ENCODE measurements around the gene HLA-DOA. TPM values are rescaled to one million over a fixed set of nuclear protein-coding genes. Genes with fewer than 3 reads are reported as not detected.
A peak's percentile ranks its signal among the peaks of the same experiment; 100 is the strongest.

HLA-DOA gene
- total RNA-seq, 1 experiment from 2014 or later = not detected

DNA sequence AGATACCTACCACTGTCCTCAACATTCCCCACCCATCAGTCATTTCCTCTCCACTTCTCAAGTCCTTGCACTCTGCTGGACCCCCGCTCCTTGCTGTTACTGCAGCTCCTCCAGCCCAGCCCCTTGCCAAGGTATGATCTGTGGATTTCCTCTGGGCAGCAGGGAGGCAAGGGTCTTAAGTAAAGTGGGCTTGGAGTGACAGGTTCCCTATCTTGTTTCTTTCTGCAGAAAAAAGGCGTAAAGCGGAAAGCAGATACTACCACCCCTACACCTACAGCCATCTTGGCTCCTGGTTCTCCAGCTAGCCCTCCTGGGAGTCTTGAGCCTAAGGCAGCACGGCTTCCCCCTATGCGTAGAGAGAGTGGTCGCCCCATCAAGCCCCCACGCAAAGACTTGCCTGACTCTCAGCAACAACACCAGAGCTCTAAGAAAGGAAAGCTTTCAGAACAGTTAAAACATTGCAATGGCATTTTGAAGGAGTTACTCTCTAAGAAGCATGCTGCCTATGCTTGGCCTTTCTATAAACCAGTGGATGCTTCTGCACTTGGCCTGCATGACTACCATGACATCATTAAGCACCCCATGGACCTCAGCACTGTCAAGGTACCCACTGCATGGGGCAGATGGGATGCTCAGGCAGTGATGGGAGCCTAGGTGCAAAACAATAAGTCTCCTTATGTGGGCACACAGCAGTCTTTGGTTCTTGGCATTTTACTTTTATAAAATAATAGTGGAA lies 32.9 kb downstream of the HLA-DOA start:
- H3K36me3 Mint-ChIP-seq (ENCODE audit: insufficient read depth, unreplicated experiment) = peaks cover 100% of the 10 kb centered on the region
- H3K4me3 Mint-ChIP-seq (ENCODE audit: unreplicated experiment) = peak overlapping the region; percentile 85
- no peaks in the 10 kb centered on the region for H3K9me3 Mint-ChIP-seq (ENCODE audit: unreplicated experiment)
- H3K4me1 ChIP-seq = peaks cover 49% of the 10 kb centered on the region
- no peaks in the 10 kb centered on the region for H3K27me3 Mint-ChIP-seq (ENCODE audit: insufficient read depth, unreplicated experiment)
- H3K36me3 ChIP-seq (ENCODE audit: control insufficient read depth, insufficient read depth, low read length) = peaks cover 23% of the 10 kb centered on the region
- H3K4me3 ChIP-seq (ENCODE audit: low read depth, low read length) = no peak overlapping the region
- no peaks in the 10 kb centered on the region for H3K27me3 ChIP-seq (replicated peaks; ENCODE audit: control insufficient read depth, insufficient read depth, low read length)
- no peak for DNase-seq
- ChIA-PET CTCF (interaction anchor here (2.4 kb wide), 1 partner anchor 8 kb away, joined by 7 read pairs; no protein-coding TSS in a partner anchor), POLR2A (interaction anchor here (0.6 kb wide), 1 partner anchor 273 kb away, joined by 3 read pairs; no protein-coding TSS in a partner anchor)
- peak overlapping the region; percentile 72 for H3K27ac Mint-ChIP-seq (ENCODE audit: unreplicated experiment)
- H3K4me1 Mint-ChIP-seq (ENCODE audit: low read depth, unreplicated experiment) = peaks cover 29% of the 10 kb centered on the region
- intact Hi-C loops (cut with micrococcal nuclease; ENCODE audit: unreplicated experiment) = no loop called here
- TF ChIP-seq, protein P1, sequence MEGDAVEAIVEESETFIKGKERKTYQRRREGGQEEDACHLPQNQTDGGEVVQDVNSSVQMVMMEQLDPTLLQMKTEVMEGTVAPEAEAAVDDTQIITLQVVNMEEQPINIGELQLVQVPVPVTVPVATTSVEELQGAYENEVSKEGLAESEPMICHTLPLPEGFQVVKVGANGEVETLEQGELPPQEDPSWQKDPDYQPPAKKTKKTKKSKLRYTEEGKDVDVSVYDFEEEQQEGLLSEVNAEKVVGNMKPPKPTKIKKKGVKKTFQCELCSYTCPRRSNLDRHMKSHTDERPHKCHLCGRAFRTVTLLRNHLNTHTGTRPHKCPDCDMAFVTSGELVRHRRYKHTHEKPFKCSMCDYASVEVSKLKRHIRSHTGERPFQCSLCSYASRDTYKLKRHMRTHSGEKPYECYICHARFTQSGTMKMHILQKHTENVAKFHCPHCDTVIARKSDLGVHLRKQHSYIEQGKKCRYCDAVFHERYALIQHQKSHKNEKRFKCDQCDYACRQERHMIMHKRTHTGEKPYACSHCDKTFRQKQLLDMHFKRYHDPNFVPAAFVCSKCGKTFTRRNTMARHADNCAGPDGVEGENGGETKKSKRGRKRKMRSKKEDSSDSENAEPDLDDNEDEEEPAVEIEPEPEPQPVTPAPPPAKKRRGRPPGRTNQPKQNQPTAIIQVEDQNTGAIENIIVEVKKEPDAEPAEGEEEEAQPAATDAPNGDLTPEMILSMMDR (IDR thresholded peaks at IDR 0.05; ENCODE audit: insufficient read depth in 1 of 2, low read depth in 1 of 2, low read length in 1 of 2, severe bottlenecking in 1 of 2, unreplicated experiment in 1 of 2) = no peak
- BruUV-seq (replicated peaks) = no TSS peak
- H3K9me3 ChIP-seq = no peaks in the 10 kb centered on the region

DNA sequence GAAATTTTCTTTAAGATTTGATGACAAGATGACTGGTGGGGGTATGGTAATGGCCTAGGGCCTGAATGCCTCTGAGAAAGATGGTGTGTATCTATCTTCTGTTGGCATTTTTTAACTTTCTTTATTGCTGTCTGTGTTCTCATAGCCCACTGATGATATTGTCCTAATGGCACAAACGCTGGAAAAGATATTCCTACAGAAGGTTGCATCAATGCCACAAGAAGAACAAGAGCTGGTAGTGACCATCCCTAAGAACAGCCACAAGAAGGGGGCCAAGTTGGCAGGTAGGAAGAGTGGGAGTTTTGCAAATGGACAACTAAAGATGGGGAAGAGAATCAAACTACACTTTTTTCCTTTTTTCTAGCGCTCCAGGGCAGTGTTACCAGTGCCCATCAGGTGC lies 33.5 kb downstream of the HLA-DOA start:
- no peaks in the 10 kb centered on the region for H3K9me3 Mint-ChIP-seq (ENCODE audit: unreplicated experiment)
- peaks cover 47% of the 10 kb centered on the region for H3K4me1 ChIP-seq
- H3K4me3 ChIP-seq (ENCODE audit: low read depth, low read length) = no peak overlapping the region
- H3K4me3 Mint-ChIP-seq (ENCODE audit: unreplicated experiment) = peak overlapping the region; percentile 85
- peaks cover 29% of the 10 kb centered on the region for H3K4me1 Mint-ChIP-seq (ENCODE audit: low read depth, unreplicated experiment)
- H3K27me3 ChIP-seq (replicated peaks; ENCODE audit: control insufficient read depth, insufficient read depth, low read length) = no peaks in the 10 kb centered on the region
- H3K36me3 ChIP-seq (ENCODE audit: control insufficient read depth, insufficient read depth, low read length) = peaks cover 23% of the 10 kb centered on the region
- DNase-seq = no peak
- H3K27me3 Mint-ChIP-seq (ENCODE audit: insufficient read depth, unreplicated experiment) = no peaks in the 10 kb centered on the region
- CTCF ChIA-PET = interaction anchor here (2.4 kb wide), 1 partner anchor 9 kb away, joined by 7 read pairs; no protein-coding TSS in a partner anchor
- no TSS peak for BruUV-seq (replicated peaks)
- TF ChIP-seq, protein P1 (IDR thresholded peaks at IDR 0.05; ENCODE audit: insufficient read depth in 1 of 2, low read depth in 1 of 2, low read length in 1 of 2, severe bottlenecking in 1 of 2, unreplicated experiment in 1 of 2) = no peak
- POLR2A ChIA-PET = interaction anchor here (0.6 kb wide), 1 partner anchor 274 kb away, joined by 3 read pairs; no protein-coding TSS in a partner anchor
- H3K36me3 Mint-ChIP-seq (ENCODE audit: insufficient read depth, unreplicated experiment) = peaks cover 100% of the 10 kb centered on the region
- H3K9me3 ChIP-seq = no peaks in the 10 kb centered on the region
- intact Hi-C loops (cut with micrococcal nuclease; ENCODE audit: unreplicated experiment) = no loop called here
- H3K27ac Mint-ChIP-seq (ENCODE audit: unreplicated experiment) = no peak overlapping the region

DNA sequence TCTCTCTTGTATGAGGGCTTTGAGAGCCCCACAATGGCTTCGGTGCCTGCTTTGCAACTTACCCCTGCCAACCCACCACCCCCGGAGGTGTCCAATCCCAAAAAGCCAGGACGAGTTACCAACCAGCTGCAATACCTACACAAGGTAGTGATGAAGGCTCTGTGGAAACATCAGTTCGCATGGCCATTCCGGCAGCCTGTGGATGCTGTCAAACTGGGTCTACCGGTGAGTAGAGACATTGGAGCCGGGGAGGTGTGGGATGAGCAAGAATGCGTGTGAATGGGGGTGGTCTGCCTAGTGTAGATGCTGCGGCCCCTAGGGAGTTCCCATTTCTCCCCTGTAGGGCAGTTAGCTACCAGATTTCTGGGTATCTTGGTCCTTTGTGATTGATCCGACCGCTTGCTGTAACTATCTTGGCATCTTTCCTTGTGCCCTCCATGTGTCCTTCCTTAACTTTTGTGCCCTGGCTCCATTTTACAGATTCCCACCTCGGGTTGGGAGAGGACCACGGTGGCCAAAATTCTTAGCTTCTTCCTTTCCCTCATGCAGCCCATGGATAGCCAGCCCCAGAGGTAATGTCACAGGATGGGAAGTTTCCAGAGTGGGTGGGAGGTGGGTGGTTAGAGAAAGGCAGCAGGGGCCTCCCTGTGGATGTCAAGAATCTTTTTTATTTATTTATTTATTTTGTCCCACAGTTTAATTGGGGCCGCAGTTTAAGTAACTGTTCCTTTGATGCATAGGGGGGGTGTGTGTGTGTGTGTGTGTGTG lies 34.7 kb downstream of the HLA-DOA start:
- TF ChIP-seq, protein P1 (IDR thresholded peaks at IDR 0.05; ENCODE audit: insufficient read depth in 1 of 2, low read depth in 1 of 2, low read length in 1 of 2, severe bottlenecking in 1 of 2, unreplicated experiment in 1 of 2) = no peak
- peak overlapping the region; percentile 85 for H3K4me3 Mint-ChIP-seq (ENCODE audit: unreplicated experiment)
- Histone ChIP-seq H3K4me1 (peaks cover 47% of the 10 kb centered on the region), H3K9me3 (no peaks in the 10 kb centered on the region), H3K27me3 (replicated peaks; ENCODE audit: control insufficient read depth, insufficient read depth, low read length) (no peaks in the 10 kb centered on the region), H3K36me3 (ENCODE audit: control insufficient read depth, insufficient read depth, low read length) (peaks cover 23% of the 10 kb centered on the region), H3K4me3 (ENCODE audit: low read depth, low read length) (peak overlapping the region; percentile 92)
- H3K27me3 Mint-ChIP-seq (ENCODE audit: insufficient read depth, unreplicated experiment) = no peaks in the 10 kb centered on the region
- ChIA-PET POLR2A (interaction anchor here (0.6 kb wide), 1 partner anchor 234 kb away, joined by 3 read pairs; the partner anchor contains the start of gene RING1), CTCF (interaction anchor here (2.4 kb wide), 1 partner anchor 10 kb away, joined by 7 read pairs; no protein-coding TSS in a partner anchor)
- H3K4me1 Mint-ChIP-seq (ENCODE audit: low read depth, unreplicated experiment) = peaks cover 29% of the 10 kb centered on the region
- intact Hi-C loops (cut with micrococcal nuclease; ENCODE audit: unreplicated experiment) = no loop called here
- no peak overlapping the region for H3K27ac Mint-ChIP-seq (ENCODE audit: unreplicated experiment)
- peaks cover 100% of the 10 kb centered on the region for H3K36me3 Mint-ChIP-seq (ENCODE audit: insufficient read depth, unreplicated experiment)
- BruUV-seq (replicated peaks) = no TSS peak
- no peaks in the 10 kb centered on the region for H3K9me3 Mint-ChIP-seq (ENCODE audit: unreplicated experiment)
- no peak for DNase-seq

Measured in Caco-2 (cell line).